Right lobe of liver (tissue), 6 donors: ENCODE results near the gene NOL8. TPM values are rescaled to one million over a fixed set of nuclear protein-coding genes. Genes with fewer than 3 reads are reported as not detected.

Experiments used
- ATAC-seq, 4 donors: fragments of 200-7000 bp; cut with Tn5 transposase; one replicate each; pipeline ENCODE4 v1.9.1; 2020; ENCODE audit warnings: mild to moderate bottlenecking in 4 of 4, moderate library complexity in 4 of 4
- DNase-seq, 3 donors: peaks; one replicate each; pipeline ENCODE4 v3.0.0-alpha.2; 2020
- H3K27ac ChIP-seq, 3 donors: fragments of 200-600 bp; one replicate each; pipeline ENCODE4 v1.8.0; 2022
- H3K27me3 ChIP-seq, 2 donors: fragments of 200-600 bp; one replicate each; pipeline ENCODE4 v1.8.0; 2022
- H3K36me3 ChIP-seq, 4 donors: fragments of 200-600 bp; sonication (generic) in 1 of 4; one replicate each; pipeline versions ENCODE4 v1.5.1 to v1.8.0; 2017 to 2022; ENCODE audit warnings: control low read depth in 1 of 4
- H3K4me1 ChIP-seq, 4 donors: fragments of 200-600 bp; sonication (generic) in 1 of 4; one replicate each; pipeline versions ENCODE4 v1.5.1 to v1.8.0; 2017 to 2022; ENCODE audit warnings: control low read depth in 1 of 4
- H3K4me3 ChIP-seq, 3 donors: fragments of 200-600 bp; one replicate each; pipeline ENCODE4 v1.8.0; 2022
- H3K9me3 ChIP-seq, 4 donors: fragments of 200-600 bp; sonication (generic) in 1 of 4; one replicate each; pipeline versions ENCODE4 v1.5.1 to v1.8.0; 2017 to 2022; ENCODE audit warnings: control low read depth in 1 of 4
- CTCF ChIP-seq, 4 donors: fragments of 200-600 bp in 3 of 4; fragments of 450-650 bp in 1 of 4; IDR thresholded peaks; one replicate each; pipeline versions ENCODE4 v1.5.1 to v1.8.0; 2016 to 2022; ENCODE audit warnings: antibody characterized with exemption in 4 of 4, mild to moderate bottlenecking in 2 of 4
- POLR2A ChIP-seq: fragments of 450-650 bp; IDR thresholded peaks from one replicate; pipeline ENCODE4 v1.6.1; 2017; ENCODE audit warnings: antibody characterized with exemption, mild to moderate bottlenecking
- WGBS: methylation state at CpG from one replicate; pipeline ENCODE4 v1.1.6; 2018; ENCODE audit warnings: low coverage, low lambda C conversion rate; ENCODE audit not compliant: insufficient coverage; ENCODE audit errors: missing lambda C conversion rate; 5-methylcytosine and 5-hydroxymethylcytosine counted together
- intact Hi-C, 2 donors: fragments of 100-400 bp; cut with DNase I; formaldehyde crosslinking; loops; one replicate each; pipeline versions ENCODE4 v1.11.2 to v1.14.1; 2022
- total RNA-seq, 6 experiments: library from RNA; depleted of rRNA in 2 of 6; stranded (reverse); fragments of >200 nt in 2 of 6; fragmentation: NEBNext Ultra II Directional in 3 of 6; extraction: Animal tissue kit (Norgen Biotek cat#: 25700) in 3 of 6; gene quantifications; one replicate each; pipeline versions ENCODE4 v1.1.0 to v1.2.4, GENCODE V29; 2016 to 2023
- donor health status: DM: no; HTN: yes; CAD: no.
- donor health status: DM: no; HTN: no; CAD: no.
- donor health status: DM: no; HTN: no; CAD: no.
- donor health status: DM: no; HTN: yes; CAD: no.
- donor health status: DM: no; HTN: yes; CAD: no.

The NOL8 gene
- total RNA-seq, 6 experiments from 2014 or later = 8.9 to 25.9 (median 15.9) TPM

GRCh38 chr9:92359394-92359995 lies 34.3 kb upstream of the NOL8 start:
- Histone ChIP-seq H3K36me3 (no peaks in the 10 kb centered on the region), H3K9me3 (no peaks in the 10 kb centered on the region), H3K4me3 (no peak overlapping the region), H3K4me1 (no peaks in the 10 kb centered on the region), H3K27me3 (no peaks in the 10 kb centered on the region), H3K27ac (no peak overlapping the region)
- WGBS = 67% methylated on average over 2 of the region's 2 CpGs
- DNase-seq (no peak), ATAC-seq (peak in 1 of 4 donors; percentile 19)
- intact Hi-C loops = no loop called here
- no peak for TF ChIP-seq CTCF (IDR thresholded peaks at IDR 0.05)
- TF ChIP-seq POLR2A = no peak

- no peaks in the 10 kb centered on the region for H3K4me1 ChIP-seq
- ATAC-seq = no peak
- no peak for DNase-seq
- H3K27ac ChIP-seq = no peak overlapping the region
- no peak overlapping the region for H3K4me3 ChIP-seq
- H3K9me3 ChIP-seq = no peaks in the 10 kb centered on the region
- H3K36me3 ChIP-seq = no peaks in the 10 kb centered on the region
- no peaks in the 10 kb centered on the region for H3K27me3 ChIP-seq
- intact Hi-C loops = no loop called here
- no peak for TF ChIP-seq CTCF (IDR thresholded peaks at IDR 0.05)
- WGBS = 36% methylated on average over 4 of the region's 6 CpGs
Observed at GRCh38 chr9:92353051-92353450, 27.9 kb upstream of the NOL8 start.

- Histone ChIP-seq H3K27ac (no peak overlapping the region), H3K27me3 (no peaks in the 10 kb centered on the region), H3K36me3 (no peaks in the 10 kb centered on the region), H3K4me3 (no peak overlapping the region), H3K4me1 (no peaks in the 10 kb centered on the region), H3K9me3 (no peaks in the 10 kb centered on the region)
- intact Hi-C loops = no loop called here
- ATAC-seq (no peak), DNase-seq (no peak)
- TF ChIP-seq CTCF (IDR thresholded peaks at IDR 0.05) (no peak), POLR2A (no peak)
Observed at GRCh38 chr9:92350740-92351133, 25.6 kb upstream of the NOL8 start.

DNA sequence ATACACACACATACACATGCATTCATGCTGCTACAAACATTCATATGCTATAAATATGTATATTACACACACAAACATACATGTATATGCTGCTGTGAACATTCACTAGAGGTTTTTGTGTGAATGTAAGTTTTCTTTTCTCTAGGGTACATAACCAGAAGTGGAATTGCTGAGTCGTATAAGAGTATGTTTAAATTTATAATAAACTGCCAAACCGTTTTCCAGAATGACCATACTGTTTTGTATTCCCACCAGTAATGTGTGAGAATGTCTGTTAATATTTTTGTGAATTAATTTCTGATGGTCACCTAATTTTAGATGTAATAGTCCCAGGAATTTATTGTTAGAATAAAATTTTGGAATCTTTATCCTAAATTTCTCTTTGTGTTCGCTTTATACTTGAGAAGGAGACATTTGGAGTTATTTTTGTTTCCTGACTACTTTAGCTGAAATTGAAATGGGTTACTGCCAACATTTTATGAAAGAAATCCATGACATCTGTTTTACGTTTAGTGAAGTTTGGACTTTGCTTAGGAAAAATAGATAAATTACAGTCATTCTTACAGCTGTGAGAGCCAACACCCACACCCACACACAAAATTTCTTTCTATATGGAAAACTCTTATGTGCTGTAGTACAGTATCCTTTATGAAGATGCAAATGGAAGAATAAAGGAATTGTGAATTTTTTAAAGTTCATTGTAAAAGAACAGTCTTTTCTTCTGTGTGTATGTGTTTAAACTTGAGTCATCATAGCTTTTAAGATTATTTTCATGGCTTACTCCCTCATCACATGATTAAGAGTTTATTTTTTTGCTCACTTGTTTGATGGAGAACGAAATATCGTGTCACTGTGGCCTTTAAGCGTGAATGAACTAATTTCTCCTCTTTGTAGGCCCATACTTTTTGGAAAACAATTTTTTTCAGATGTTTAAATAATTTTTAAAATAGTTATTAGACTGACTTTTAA lies 24.9 kb upstream of the NOL8 start:
- Histone ChIP-seq H3K4me3 (no peak overlapping the region), H3K27ac (no peak overlapping the region), H3K27me3 (no peaks in the 10 kb centered on the region), H3K9me3 (no peaks in the 10 kb centered on the region), H3K36me3 (no peaks in the 10 kb centered on the region), H3K4me1 (no peaks in the 10 kb centered on the region)
- intact Hi-C loops = no loop called here
- 67% methylated on average over 7 of the region's 7 CpGs for WGBS
- DNase-seq = no peak
- TF ChIP-seq CTCF (IDR thresholded peaks at IDR 0.05) (no peak), POLR2A (no peak)
- ATAC-seq = no peak
